ENCODE data around the gene CXXC5. TPM values are rescaled to one million over a fixed set of nuclear protein-coding genes. Genes with fewer than 3 reads are reported as not detected.
A peak's percentile ranks its signal among the peaks of the same experiment; 100 is the strongest.

The CXXC5 gene
- total RNA-seq, 1 experiment from 2014 or later = 220 TPM

DNA sequence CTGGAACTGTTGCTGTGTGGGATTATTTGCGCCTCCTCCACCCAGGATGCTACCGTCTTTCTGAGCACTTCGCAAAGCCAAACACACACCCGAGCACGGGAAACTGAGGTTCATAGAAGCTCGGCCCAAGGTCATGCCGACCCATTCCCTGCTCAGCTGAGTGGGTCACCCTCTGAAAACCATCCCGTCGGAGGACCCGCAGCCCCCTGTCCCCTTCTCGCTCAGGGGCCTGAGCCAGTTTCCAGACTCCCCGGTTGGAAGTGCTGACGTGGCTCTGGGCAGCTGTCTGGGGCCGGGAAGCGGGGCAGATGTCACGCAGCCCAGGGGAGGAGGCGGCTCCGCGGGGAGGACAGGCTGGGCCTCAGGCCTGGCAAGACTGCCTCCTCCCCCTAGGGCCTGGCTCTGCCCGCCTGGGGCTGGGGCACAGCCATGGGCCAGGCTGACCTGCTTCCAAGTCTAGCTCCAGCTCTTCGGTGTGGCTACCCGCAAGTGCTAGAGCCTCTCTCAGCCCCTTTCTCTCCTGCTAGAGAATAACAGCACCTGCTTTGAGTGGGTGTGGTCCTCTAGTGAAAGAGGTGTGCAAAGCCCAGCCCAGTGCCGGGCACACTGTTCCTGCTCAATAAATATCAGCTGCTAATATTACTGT, 9.9 kb upstream of the CXXC5 start:
- peak; percentile 83 for DNase-seq (ENCODE audit: low spot score)

DNA sequence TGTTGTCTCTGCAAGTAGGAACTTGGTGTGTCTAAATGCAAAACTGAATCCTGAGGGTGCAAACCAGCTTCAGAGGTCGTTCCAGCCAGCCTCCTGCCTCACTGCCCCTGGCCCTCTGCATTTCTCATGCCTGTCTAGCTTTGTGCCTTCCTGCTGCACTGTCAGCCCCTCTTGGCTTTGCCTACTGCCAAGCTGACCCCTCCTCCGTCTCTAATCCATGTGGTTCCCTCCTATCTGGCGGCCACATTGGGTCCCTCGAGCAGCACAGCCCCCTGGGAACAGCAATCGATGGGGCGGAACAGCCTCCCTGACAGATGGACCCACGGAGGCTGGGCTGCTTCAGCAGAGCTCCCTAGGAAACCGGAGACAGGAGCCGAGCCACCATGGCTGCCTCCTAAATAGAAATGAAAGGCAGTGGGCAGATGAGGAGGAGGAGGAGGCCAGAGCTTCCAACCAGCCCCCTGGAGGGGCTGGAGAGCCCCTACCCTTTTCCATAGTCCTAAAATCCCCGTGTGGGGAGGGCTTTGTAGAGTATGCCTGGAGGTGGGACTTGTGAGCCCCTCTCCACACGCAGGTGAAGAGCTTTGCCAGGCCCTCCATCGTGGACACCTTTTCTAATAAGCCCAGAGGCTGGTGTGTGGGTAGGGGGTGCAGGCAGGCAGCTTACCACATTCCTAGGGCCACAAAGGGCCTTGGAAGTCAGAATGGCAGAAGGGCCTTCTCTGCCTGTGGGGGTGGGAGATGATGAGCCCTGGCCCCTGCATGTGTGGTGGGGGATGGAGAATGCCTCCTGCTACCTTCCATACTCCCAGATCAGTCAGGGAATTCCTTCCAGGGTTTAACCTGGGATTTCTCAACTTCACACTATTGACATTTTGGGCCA, 9.2 kb upstream of the CXXC5 start:
- DNase-seq (ENCODE audit: low spot score) = no peak

DNA sequence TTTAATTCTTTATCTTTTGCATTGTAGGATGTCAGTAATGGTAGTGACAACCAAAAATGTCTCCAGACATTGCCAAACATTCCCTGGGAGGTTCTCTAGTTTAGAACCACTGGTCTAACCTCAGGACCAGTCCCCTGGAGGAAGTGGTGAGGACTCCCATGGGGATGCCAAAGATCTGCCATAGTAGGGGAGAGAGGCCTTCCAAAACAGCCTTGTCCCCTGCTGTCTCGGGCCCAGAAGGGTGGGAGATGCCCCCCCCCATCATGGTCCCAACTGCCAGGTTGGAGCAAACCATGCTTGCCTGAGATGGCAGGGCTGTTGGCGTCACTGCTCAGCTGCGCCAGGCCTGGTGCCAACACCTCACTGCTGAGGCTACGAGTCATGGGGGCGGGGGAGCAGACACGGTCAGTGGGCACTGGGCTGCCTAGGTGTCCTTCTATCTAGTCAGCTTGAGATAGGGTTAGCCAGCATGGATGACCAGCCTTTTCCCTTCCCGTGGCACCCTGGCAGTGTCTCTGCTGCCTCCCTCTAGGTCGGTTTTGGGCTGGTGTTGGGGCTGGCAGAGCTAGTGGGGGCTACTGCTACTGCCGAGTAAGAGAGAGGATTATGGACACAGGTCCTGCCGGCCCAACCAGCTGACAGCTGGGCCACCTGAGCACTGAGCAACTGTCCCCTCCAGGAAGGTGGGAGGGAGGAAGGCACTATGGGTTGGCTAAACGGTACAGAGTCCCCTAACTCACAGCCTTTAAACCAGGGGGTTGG, 8.3 kb upstream of the CXXC5 start:
- DNase-seq (ENCODE audit: low spot score) = no peak

DNA sequence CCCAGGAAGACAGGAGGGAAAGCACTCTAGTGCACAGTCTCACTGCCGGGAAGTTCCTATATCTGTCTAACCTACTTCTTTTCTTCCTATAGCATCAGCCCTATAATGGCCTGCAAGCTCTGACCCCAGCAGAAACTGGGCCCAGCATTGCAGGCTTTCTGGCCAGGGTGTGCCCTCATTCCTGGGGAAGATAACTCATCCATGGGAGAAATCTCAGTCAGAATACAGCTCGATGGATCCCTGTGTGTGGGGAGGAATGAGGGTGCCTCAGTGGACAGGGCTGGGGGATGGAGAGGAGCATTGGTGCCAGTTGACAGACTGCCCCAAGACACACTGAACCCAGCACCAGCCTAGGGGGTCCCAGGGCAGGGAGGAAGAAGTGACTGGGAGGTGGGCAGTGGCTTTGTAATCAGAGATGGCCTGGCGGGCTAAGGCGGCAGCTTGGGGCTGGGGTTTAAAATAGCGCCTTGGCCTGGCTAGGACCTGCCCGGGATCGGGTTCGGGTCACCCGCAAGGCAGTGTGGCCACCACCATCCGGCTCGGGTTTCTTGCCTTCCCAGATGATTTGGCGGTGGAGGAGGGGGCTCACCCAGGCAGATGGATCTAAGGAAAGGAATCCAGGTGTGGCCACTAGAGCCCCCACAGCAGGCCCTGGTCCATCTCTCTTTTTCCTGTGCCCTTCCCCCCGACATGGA, 7.6 kb upstream of the CXXC5 start:
- DNase-seq (ENCODE audit: low spot score) = no peak

DNA sequence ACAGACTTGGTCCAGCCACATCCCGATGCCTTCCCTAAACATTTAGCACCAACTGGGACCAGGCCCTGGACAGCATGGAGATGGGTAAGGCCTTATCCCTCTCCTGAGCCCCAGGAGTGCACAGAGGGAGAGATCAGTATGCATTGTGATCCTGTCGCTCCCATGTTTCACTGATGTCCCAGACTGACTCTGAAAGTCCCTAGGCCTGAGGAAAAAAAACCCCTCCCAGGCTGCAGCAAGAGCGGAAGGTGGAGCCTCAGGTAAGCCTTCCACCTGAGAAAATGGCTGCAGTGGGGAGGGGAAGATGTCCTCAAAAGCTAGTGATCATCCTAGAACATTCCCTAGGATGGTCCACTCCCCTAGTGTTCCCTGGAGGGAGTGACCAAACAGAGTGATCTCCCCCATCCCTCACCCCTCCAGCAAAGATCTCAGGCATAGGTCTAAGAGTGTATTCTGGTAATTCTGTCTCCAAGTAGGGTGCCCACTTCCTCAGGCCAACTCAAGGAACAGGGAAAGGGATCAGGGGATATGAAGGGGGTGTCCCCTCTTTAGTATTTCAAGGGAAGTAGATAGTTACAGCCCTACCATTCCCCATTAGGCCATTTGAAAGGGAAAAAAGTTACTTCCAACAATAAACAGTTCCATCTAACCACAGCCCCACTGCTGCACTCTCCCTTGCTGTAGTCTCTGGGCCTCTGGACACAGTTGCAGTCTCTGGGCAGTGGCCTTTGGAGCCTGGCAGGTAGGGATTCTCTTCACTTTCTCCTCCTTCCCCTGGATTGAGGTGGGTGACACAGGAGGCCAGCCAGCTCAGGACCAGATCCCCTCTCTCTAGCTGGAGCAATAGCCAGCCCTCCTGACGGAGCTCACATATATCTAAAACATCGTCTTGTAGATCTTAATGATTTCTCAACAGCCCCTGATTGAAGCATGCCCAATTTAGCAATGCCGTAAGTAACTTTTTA, 6.8 kb upstream of the CXXC5 start:
- no peak for DNase-seq (ENCODE audit: low spot score)

DNA sequence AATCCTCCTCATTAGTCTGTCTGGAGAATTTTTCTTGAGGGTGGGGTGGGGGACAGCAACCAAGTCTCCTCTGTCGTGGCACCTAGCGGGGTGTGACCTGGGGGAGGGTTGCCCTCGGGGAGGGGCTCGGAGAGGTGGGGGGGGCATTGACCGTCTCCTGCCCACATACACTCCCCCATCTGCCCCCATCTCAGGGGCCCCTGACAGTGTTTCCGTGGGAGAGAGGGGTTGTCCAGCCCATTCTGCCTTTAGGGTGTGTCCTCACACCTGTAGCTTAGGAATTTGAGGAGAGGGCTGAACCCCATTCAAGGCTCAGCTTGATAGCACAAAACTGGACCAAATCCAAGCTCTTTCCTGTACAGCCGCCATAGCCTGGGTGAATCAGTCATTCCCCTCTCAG, 5.9 kb upstream of the CXXC5 start:
- DNase-seq (ENCODE audit: low spot score) = no peak

DNA sequence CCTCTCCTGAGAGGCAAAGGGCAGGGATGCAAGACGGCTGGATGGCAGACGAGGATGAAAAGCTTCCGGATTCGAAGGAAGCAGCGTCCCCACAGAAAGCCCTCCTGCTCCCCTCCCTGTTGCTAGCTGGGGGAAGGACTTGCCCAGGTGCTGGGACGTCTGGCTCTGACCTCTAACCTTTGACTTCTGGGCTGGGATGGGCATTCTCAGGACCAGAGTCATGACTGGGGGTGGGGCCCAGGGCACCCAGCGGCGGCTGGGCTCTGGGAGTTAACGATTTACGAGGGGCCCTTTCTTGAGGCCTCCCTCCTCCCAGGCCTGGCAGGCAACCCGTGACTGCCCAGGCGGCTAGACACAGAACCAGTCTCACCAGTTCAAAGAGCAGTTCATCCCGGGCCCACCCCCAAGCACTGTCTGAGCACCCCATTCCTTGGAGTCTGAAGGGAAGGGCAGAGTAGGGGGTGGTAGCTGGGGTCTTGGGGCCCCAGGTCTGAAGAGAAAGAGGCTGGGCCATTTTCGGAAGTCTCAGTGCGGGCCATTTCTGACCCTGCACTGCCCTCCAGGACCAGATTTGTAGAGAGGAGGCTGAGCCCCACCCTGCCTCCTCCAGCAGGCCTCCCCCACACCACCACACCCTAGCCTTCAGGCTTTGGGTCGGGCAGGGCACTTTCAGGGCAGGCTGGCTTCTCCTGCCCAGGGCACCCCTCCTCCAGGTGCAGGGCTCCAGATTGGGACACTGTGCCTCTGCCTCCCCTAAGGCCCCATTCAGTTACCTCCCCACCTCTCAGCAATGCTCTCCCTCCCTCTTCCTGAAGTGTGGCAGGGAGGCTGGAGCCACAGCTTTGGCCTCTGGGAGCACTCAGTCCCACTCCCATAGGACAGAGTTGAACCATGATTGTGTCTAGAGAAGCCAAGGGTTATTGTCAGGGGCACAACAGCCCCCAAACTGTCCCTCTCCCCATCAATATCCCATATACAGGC, 5.0 kb upstream of the CXXC5 start:
- peak; percentile 87 for DNase-seq (ENCODE audit: low spot score)

DNA sequence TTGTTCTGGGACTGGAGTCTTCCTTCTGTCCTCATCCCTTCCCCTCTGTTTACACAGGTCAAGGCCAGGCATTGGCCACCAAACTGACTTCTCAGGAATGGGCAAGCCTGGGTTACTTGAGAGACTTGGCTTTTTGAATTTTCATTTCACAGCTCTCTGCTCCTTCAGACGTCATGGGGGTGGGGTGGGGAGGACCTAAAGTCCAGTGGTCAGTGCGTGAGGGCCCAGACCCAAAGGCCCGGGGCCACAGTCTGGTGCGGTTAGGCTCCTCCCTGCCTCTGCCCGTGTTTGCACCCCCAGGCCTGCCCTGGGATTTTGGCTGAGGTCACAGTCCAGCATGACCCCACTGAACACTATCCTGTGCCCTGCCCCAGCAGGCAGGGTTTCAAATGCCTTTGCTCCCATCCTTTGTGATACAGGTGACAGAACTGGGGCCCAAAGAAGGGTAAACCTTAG, 4.1 kb upstream of the CXXC5 start:
- DNase-seq (ENCODE audit: low spot score) = no peak

DNA sequence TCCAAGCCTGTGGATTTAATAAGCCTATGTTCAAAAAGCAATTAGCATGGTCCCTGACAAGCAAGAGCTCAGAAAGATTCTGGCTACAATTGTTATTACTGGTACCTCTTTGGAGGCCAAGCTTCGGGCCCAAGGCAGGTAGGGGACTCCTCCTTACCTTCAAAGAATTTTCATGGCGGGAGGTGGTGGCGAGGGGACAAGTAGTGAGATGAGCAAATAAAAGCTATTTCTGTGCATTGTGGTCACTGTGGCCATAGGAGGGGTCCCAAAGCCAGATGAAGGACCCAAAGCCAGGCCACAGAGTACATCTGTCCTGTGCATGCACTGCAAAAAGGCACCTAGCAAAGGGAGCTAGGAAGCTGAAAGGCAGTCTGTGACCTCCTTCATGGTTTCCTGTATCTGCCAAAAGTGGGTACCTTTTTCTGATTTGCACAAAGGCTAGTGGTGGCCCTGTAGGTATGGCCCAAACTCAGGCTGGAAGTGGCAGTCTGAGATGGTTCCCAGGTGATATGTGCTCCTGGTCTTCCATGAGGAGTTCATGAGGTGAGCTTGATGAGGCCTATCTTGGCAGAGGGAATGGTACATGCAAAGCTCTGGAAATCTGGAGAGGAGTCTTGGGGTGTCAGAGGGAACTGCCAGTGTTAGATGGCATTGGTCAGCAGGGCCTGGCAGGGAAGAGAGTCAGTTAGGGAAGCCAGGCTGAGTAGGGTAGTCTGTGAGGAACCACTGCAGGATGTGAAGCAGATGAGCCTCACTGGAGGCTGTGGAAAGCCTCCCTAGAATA, 3.3 kb upstream of the CXXC5 start:
- no peak for DNase-seq (ENCODE audit: low spot score)

DNA sequence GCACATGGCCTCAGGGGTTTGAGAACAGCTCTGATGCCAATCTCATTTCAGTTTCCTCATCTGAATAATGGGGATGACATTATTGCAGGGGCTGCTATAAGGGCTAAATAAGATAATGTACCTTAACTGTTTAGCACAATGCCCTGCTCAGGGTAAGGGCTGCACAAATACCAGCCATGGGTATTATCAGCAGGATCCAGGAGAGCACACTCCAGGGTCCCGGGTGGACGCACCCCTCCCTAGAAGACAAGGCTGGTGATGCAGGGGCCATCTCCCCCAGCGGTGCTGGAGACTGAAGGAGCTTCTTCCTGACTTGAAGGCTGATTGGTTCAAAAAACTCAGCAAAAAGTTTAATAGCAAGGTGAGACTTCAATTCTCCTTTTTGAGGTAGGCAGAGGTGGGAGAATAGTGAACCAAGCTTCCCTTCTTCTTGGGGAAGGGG, 2.7 kb upstream of the CXXC5 start:
- DNase-seq (ENCODE audit: low spot score) = no peak

DNA sequence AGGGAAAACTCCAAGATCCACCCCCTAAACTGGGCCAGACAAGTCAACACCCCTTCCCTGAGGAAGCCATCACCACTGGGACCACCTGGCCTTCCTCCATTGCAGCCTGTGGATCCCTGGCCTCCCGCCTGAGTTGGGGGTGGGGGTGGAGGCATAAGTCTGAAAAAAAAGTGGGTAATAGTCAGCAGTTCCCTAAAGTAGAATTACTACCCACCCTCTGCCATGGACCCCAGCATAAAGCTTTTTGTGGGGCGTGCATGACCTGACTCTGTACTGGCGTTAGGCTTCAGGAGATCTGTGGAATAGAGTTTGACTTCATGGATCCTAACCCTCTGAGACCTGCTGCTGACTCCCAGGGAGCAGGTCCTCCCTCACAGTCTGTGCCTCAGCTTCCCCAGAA, 2.0 kb upstream of the CXXC5 start:
- DNase-seq (ENCODE audit: low spot score) = no peak

DNA sequence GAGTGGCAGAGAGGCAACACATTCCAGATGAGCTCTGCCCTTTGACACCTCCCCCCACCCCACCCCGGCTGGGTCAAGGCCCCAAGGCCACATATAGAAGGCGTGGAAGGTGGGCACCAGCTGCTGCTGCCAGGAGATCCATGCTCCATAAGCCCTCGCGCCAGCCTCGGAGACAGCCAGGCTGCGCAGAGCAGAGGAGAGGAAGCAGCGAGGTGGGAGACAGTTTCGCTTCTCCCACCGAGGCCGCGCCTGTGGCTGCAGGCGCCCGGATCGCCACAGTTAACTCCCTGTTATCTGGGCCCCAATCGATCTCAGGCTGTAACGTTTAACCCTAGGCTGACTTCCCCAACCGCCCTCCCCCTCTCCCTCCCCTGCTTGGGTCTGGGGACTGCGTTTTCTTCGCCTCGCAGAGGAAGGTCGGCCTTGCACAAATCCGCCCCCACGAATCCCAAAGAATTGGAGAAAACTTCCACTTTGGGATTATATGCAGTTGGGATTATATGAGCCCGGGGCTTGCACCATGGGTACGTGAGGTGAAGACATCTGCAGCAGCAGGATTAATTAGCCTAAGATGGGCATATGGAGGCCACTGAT, 1.1 kb upstream of the CXXC5 start:
- no peak for DNase-seq (ENCODE audit: low spot score)

DNA sequence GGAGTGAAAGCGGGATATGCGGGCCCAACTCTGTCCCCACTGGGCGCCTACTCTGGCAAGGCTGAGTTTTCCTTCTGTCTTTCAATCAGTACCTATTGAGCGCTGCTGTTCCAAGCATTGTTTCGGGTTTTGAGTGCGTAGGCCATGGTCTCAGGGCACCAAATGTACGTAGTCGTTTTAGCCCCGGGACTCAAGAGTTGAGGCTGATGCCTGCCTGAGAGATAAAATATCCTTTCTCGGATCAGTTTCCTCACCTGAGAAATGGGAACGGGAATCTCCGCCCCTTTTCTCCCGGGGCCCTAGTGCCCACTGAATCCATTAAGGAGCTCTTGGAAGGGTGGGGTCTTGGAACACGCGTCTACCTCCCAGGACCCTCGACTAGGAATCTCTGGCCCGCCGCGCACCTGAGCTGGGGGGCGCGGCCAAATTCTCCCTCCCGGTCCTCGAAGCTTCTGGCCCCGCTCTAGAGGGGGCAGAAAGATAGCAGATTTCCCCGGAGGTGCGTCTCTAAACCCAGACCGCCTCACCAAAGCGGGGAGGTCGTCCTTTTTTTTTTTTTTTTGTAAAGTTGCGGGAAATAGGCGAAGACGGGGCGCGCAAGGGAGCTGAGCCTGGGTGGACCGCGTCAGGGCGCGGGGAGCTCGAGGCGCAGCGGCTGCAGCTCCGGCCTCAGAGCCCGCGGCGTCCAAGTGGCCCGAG, 494 bp upstream of the CXXC5 start:
- DNase-seq (ENCODE audit: low spot score) = no peak

DNA sequence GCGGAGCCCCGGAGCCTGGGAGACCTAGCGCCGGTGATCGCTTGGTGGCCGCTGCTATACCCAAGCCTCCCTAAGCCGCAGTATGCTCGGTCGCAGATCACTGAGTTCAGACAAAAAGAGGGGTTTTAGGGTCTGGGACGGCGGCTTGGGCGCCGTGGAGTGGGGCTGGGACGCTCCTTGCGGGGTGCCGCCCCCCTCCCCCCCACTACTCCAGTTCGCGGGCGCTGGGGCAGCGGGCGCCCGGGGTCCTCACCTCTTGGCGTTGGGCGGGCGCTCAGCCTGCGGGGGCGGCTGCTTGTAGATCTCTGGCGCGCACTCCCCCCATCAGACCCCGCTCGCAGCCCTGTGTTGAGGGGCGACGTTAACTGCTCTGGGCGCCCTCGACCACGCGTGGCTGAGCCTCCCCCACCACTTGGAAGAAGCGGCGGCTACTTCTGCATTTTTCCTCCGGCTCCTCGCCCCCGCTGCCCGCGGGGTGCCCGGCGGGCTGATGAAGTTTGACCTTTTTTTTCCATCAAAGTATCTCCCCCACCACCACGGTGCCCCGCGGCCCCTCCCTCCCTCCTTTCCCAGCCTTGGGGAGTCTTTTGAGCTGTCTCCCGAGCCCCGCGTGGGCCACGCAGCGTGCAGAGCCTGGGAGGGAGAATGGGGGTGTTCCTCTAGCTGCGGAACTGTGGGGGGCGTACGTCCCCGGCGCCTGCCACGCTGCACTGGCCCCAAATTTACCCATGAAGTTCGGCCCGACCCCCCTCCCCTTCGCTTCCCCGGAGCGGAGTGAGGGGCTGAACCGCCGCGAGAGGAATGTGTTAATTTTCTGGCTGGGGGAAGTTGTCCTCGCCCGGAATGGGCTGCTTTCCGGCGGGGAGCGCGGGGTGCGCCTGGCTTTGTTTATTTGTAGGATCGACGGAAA, 1.2 kb downstream of the CXXC5 start:
- no peak for DNase-seq (ENCODE audit: low spot score)

DNA sequence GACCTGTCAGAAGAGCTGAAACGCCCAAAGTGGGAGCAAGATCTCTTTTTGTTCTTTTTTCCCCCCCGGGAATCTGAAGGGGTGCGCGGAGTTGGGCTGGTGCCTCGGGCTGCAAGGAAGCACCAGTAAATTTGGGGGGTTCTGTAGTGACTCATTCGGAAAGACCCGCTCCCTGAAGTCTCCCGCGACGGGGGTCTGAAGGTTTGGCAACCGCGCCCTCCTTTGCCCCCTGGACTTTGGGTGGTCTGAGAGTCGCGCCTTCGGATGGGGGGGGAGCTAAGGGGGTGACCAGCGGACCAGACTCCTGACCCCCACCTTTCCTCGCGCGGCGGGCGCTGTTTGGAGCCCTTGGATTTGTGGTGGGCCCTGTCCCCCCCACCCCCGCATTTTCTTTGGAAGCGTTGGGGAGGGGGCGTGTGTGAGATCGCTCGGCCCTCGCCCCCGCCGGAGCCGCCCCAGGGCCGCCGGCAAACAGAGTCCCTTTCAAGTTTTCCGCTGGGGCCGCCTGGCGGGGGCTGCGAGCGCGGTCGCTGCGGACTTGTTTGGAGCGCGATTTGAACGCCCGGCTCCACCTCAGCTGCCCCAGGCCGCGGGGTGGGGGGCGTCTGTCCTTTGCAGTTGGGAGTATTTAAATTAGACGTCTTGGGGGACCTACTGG, 2.0 kb downstream of the CXXC5 start:
- no peak for DNase-seq (ENCODE audit: low spot score)

DNA sequence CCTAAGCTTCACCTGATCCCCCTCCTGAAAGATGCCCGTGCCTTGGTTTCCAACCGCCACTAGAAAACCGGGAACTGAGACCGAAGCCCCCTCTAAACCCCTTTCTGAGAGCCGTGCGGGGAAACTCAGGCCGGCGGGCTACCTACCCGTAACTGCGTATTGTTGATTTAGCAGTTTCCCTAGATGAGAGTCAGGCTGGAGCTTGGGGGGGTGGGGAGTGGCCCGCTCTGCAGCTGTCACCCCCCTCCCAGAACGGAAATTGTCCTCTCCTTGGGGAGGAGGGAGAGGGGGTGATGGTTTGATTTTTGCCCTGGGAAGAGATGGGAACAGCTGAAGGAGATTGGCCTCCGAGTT, 2.5 kb downstream of the CXXC5 start:
- DNase-seq (ENCODE audit: low spot score) = no peak

Measured in HT-29 (cell line).